PC-9 (cell line): ENCODE results near the gene GMDS. TPM values are rescaled to one million over a fixed set of nuclear protein-coding genes. Genes with fewer than 3 reads are reported as not detected.

Experiments used
- BruUV-seq: library from RNA; stranded (reverse); fragments of 400-500 nt; replicated peaks from 2 replicates; lab custom pipeline; 2021; lab: Mats Ljungman, UMichigan
- CTCF ChIA-PET: fragments of 300-600 bp; sonication (Branson Sonifier 250); formaldehyde crosslinking; loops from one replicate; lab custom pipeline; 2022; ENCODE audit warnings: antibody characterized with exemption; lab: Charles Lee
- POLR2A ChIA-PET: fragments of 300-600 bp; sonication (Branson Sonifier 250); formaldehyde crosslinking; loops from one replicate; lab custom pipeline; 2022; ENCODE audit warnings: antibody characterized with exemption; ENCODE audit not compliant: unreplicated experiment; lab: Charles Lee
- DNase-seq, 2 experiments: peaks; one replicate each; pipeline versions ENCODE4 v3.0.0 to v3.0.0-alpha.2; 2015 to 2022; ENCODE audit warnings: mixed read lengths in 1 of 2
- H2AFZ ChIP-seq: fragments of 200-600 bp; sonication (generic); 2 replicates; pipeline ENCODE4 v1.8.1; 2017; ENCODE audit warnings: antibody characterized with exemption
- H3F3A ChIP-seq: fragments of 200-600 bp; sonication (generic); 2 replicates; pipeline ENCODE4 v1.8.1; 2017; ENCODE audit warnings: antibody characterized with exemption, mild to moderate bottlenecking, low read depth; ENCODE audit not compliant: insufficient read depth
- H3K27ac ChIP-seq: fragments of 200-600 bp; sonication (generic); 2 replicates; pipeline ENCODE4 v1.6.1; 2016; ENCODE audit warnings: mixed run types
- H3K27me3 ChIP-seq: fragments of 200-600 bp; sonication (generic); 2 replicates; pipeline ENCODE4 v1.6.1; 2016; ENCODE audit warnings: low read depth, mixed run types; ENCODE audit not compliant: insufficient read depth
- H3K36me3 ChIP-seq: fragments of 200-600 bp; sonication (generic); 2 replicates; pipeline ENCODE4 v1.6.1; 2016; ENCODE audit warnings: low read depth, mixed run types
- H3K4me1 ChIP-seq: fragments of 200-600 bp; sonication (generic); replicated peaks from 2 replicates; pipeline ENCODE4 v1.6.1; 2016; ENCODE audit warnings: mixed run types; ENCODE audit not compliant: insufficient read depth
- H3K4me2 ChIP-seq: fragments of 200-600 bp; sonication (generic); 2 replicates; pipeline ENCODE4 v1.6.1; 2017; ENCODE audit warnings: mixed run types
- H3K4me3 ChIP-seq: fragments of 200-600 bp; sonication (generic); 2 replicates; pipeline ENCODE4 v1.6.1; 2016; ENCODE audit warnings: mixed run types
- H3K79me2 ChIP-seq: fragments of 200-600 bp; sonication (generic); 2 replicates; pipeline ENCODE4 v1.6.1; 2017; ENCODE audit warnings: low read depth, mixed run types
- H3K9me2 ChIP-seq: fragments of 200-600 bp; sonication (generic); 2 replicates; pipeline ENCODE4 v1.8.1; 2017; ENCODE audit warnings: mild to moderate bottlenecking; ENCODE audit not compliant: insufficient read depth
- H3K9me3 ChIP-seq: fragments of 200-600 bp; sonication (generic); 2 replicates; pipeline ENCODE4 v1.8.1; 2016; ENCODE audit warnings: low read depth; ENCODE audit not compliant: insufficient read depth
- H4K20me1 ChIP-seq: fragments of 200-600 bp; sonication (generic); 2 replicates; pipeline ENCODE4 v1.8.1; 2017; ENCODE audit not compliant: insufficient read depth
- CTCF ChIP-seq: fragments of 200-600 bp; sonication (generic); conservative IDR thresholded peaks from 2 replicates; pipeline ENCODE4 v1.6.1; 2017; ENCODE audit warnings: mixed run types, antibody characterized with exemption, mild to moderate bottlenecking, moderate library complexity
- EZH2 ChIP-seq: fragments of 200-600 bp; sonication (generic); IDR thresholded peaks from 2 replicates; pipeline ENCODE4 v1.8.0; 2017; ENCODE audit warnings: antibody characterized with exemption, low read depth
- intact Hi-C: fragments of 100-400 bp; cut with micrococcal nuclease; formaldehyde crosslinking; loops from one replicate; pipeline ENCODE4 v1.10.0; 2022; ENCODE audit not compliant: unreplicated experiment
- total RNA-seq: library from RNA; stranded (reverse); gene quantifications from 2 replicates; pipeline ENCODE4 v1.2.3, GENCODE V29; 2021

The GMDS gene
- total RNA-seq, 1 experiment from 2014 or later = 30.1 TPM

- peaks cover under 1% of the 10 kb centered on the region; the same call in 1 of the 2 replicates for H3K4me1 ChIP-seq
- no peak overlapping the region for H3K4me2 ChIP-seq
- no TSS peak for BruUV-seq
- no peaks in the 10 kb centered on the region for H3K79me2 ChIP-seq
- intact Hi-C loops = no loop called here
- H3K27me3 ChIP-seq = no peaks in the 10 kb centered on the region
- H3K9me3 ChIP-seq = no peaks in the 10 kb centered on the region
- TF ChIP-seq EZH2 = no peak
- TF ChIP-seq CTCF = no peak
- POLR2A ChIA-PET = no interaction called here
- no peaks in the 10 kb centered on the region for H3K9me2 ChIP-seq
- no peaks in the 10 kb centered on the region for H4K20me1 ChIP-seq
- peaks cover 3% of the 10 kb centered on the region; the same call in 1 of the 2 replicates for H3F3A ChIP-seq
- CTCF ChIA-PET = no interaction called here
- no peaks in the 10 kb centered on the region for H3K36me3 ChIP-seq
- H3K27ac ChIP-seq = no peak overlapping the region
- no peak for DNase-seq
- H2AFZ ChIP-seq = no peak overlapping the region
- H3K4me3 ChIP-seq = no peak overlapping the region
Observed at GRCh38 chr6:1923449-1923848, 322.0 kb downstream of the GMDS start.

GRCh38 chr6:1917626-1918371 is 327.6 kb downstream of the GMDS start:
- Histone ChIP-seq H3K79me2 (no peaks in the 10 kb centered on the region), H3F3A (peaks cover 26% of the 10 kb centered on the region), H3K4me1 (peaks cover 30% of the 10 kb centered on the region), H3K9me2 (no peaks in the 10 kb centered on the region), H3K27ac (peak overlapping the region; percentile 89), H3K4me3 (no peak overlapping the region), H3K9me3 (no peaks in the 10 kb centered on the region), H2AFZ (no peak overlapping the region), H3K27me3 (no peaks in the 10 kb centered on the region), H3K4me2 (peak overlapping the region; percentile 58), H3K36me3 (no peaks in the 10 kb centered on the region), H4K20me1 (no peaks in the 10 kb centered on the region)
- BruUV-seq = no TSS peak
- TF ChIP-seq CTCF (no peak), EZH2 (no peak)
- POLR2A ChIA-PET = interaction anchor here (0.5 to 0.6 kb wide), 3 partner anchors 70 to 215 kb away, joined by 4 to 9 read pairs (median 5); no protein-coding TSS in a partner anchor
- intact Hi-C loops = loop anchor here (2.0 to 10.0 kb wide), 7 partner anchors 35 to 847 kb away; partner anchors contain the start of genes FOXC1 and WRNIP1
- CTCF ChIA-PET = no interaction called here
- peak; percentile 91 to 94 for DNase-seq

GRCh38 chr6:1916334-1917070 is 328.9 kb downstream of the GMDS start:
- intact Hi-C loops = loop anchor here (2.0 to 10.0 kb wide), 7 partner anchors 36 to 848 kb away; partner anchors contain the start of genes FOXC1 and WRNIP1
- H3K9me3 ChIP-seq = no peaks in the 10 kb centered on the region
- CTCF ChIA-PET = interaction anchor here (0.7 kb wide), 1 partner anchor 22 kb away, joined by 5 read pairs; no protein-coding TSS in a partner anchor
- H3K27me3 ChIP-seq = no peaks in the 10 kb centered on the region
- H3K4me2 ChIP-seq = peak overlapping the region; percentile 58
- H3K4me1 ChIP-seq = peaks cover 30% of the 10 kb centered on the region
- no peaks in the 10 kb centered on the region for H3K79me2 ChIP-seq
- TF ChIP-seq EZH2 (no peak), CTCF (no peak)
- DNase-seq = peak; percentile 45 to 90
- peaks cover 26% of the 10 kb centered on the region for H3F3A ChIP-seq
- H3K36me3 ChIP-seq = no peaks in the 10 kb centered on the region
- H2AFZ ChIP-seq = no peak overlapping the region
- H4K20me1 ChIP-seq = no peaks in the 10 kb centered on the region
- no TSS peak for BruUV-seq
- no peaks in the 10 kb centered on the region for H3K9me2 ChIP-seq
- peak overlapping the region; percentile 89 for H3K27ac ChIP-seq
- POLR2A ChIA-PET = interaction anchor here (0.6 kb wide), 4 partner anchors 62 to 925 kb away, joined by 3 to 9 read pairs (median 5); partner anchors contain the start of gene SERPINB1
- no peak overlapping the region for H3K4me3 ChIP-seq
